ENCODE measurements around the gene TECTA. TPM values are rescaled to one million over a fixed set of nuclear protein-coding genes. Genes with fewer than 3 reads are reported as not detected.

Gene TECTA
- polyA plus RNA-seq, 1 donor from 2014 or later = 3.3 TPM

DNA sequence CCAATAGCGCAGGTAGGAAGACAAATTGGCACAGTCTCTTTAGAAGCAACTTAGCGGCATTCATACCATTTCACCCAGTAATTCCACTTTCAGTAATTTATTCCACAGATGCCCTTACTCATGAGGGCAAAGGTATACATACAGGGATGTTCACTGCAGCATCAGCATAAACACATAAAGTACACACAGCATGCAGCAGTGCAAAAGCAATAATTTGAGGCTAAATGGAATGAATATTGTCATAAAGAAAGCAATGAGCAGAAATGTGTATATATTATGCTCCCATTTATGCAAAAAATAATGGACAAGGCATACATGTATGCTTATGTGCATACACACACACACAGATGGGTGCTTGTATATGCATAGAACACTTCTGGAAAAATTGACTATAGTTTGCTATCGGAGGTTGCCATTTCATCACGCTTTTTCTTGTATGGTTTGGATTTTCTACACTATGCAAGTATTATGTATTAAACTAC lies 50.2 kb downstream of the TECTA start:
- Histone ChIP-seq H3F3A (ENCODE audit: insufficient read depth, low read length, poor library complexity, severe bottlenecking) (no peaks in the 10 kb centered on the region), H3K9me3 (ENCODE audit: low read length) (no peaks in the 10 kb centered on the region), H3K27me3 (ENCODE audit: insufficient read depth, low read depth, low read length) (no peaks in the 10 kb centered on the region), H4K20me1 (ENCODE audit: insufficient read depth) (no peaks in the 10 kb centered on the region), H2AFZ (ENCODE audit: low read depth, low read length) (no peak overlapping the region), H3K27ac (ENCODE audit: low read length) (no peak overlapping the region), H3K79me2 (replicated peaks; ENCODE audit: insufficient read depth, low read length) (no peaks in the 10 kb centered on the region), H3K4me2 (ENCODE audit: low read length) (no peak overlapping the region), H3K9ac (ENCODE audit: low read length) (no peak overlapping the region), H3K36me3 (ENCODE audit: insufficient read depth, low read length) (no peaks in the 10 kb centered on the region), H3K9me2 (ENCODE audit: insufficient read depth, low read length) (no peaks in the 10 kb centered on the region), H3K4me3 (ENCODE audit: low read length) (no peak overlapping the region)
- TF ChIP-seq, protein P1, sequence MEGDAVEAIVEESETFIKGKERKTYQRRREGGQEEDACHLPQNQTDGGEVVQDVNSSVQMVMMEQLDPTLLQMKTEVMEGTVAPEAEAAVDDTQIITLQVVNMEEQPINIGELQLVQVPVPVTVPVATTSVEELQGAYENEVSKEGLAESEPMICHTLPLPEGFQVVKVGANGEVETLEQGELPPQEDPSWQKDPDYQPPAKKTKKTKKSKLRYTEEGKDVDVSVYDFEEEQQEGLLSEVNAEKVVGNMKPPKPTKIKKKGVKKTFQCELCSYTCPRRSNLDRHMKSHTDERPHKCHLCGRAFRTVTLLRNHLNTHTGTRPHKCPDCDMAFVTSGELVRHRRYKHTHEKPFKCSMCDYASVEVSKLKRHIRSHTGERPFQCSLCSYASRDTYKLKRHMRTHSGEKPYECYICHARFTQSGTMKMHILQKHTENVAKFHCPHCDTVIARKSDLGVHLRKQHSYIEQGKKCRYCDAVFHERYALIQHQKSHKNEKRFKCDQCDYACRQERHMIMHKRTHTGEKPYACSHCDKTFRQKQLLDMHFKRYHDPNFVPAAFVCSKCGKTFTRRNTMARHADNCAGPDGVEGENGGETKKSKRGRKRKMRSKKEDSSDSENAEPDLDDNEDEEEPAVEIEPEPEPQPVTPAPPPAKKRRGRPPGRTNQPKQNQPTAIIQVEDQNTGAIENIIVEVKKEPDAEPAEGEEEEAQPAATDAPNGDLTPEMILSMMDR (IDR thresholded peaks at IDR 0.05; ENCODE audit: poor library complexity, severe bottlenecking) = no peak
- no peak for TF ChIP-seq EZH2 (IDR thresholded peaks at IDR 0.05; ENCODE audit: borderline replicate concordance, insufficient read depth, low read length, poor library complexity, severe bottlenecking)
- TF ChIP-seq RAD21 (conservative IDR thresholded peaks at IDR 0.05) = no peak
- TF ChIP-seq SMC3 (conservative IDR thresholded peaks at IDR 0.05; ENCODE audit: poor library complexity) = no peak

DNA sequence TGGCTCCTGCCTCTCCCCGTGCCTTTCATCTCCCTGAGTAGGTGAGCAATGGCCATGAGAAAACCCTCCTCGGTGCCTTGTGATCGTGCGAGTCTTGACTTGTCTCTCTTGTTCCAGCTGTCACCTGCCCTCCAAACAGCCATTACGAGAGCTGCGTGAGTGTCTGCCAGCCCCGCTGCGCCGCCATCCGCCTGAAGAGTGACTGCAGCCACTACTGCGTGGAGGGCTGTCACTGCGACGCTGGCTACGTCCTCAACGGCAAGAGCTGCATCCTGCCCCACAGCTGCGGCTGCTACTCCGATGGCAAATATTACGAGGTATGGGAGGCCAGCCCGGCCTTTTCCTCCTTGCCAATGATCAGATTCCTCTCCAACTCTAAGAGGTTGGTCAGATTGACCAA lies 51.7 kb downstream of the TECTA start:
- Histone ChIP-seq H3K9me2 (ENCODE audit: insufficient read depth, low read length) (no peaks in the 10 kb centered on the region), H3K4me3 (ENCODE audit: low read length) (no peak overlapping the region), H3K79me2 (replicated peaks; ENCODE audit: insufficient read depth, low read length) (no peaks in the 10 kb centered on the region), H3K36me3 (ENCODE audit: insufficient read depth, low read length) (peaks cover 2% of the 10 kb centered on the region), H3K4me2 (ENCODE audit: low read length) (no peak overlapping the region), H2AFZ (ENCODE audit: low read depth, low read length) (no peak overlapping the region), H3K27me3 (ENCODE audit: insufficient read depth, low read depth, low read length) (no peaks in the 10 kb centered on the region), H3K27ac (ENCODE audit: low read length) (no peak overlapping the region), H3F3A (ENCODE audit: insufficient read depth, low read length, poor library complexity, severe bottlenecking) (no peaks in the 10 kb centered on the region), H4K20me1 (ENCODE audit: insufficient read depth) (no peaks in the 10 kb centered on the region), H3K9ac (ENCODE audit: low read length) (no peak overlapping the region), H3K9me3 (ENCODE audit: low read length) (no peaks in the 10 kb centered on the region)
- TF ChIP-seq MXI1 (conservative IDR thresholded peaks at IDR 0.05; ENCODE audit: poor library complexity, severe bottlenecking) = no peak
- TF ChIP-seq, protein P1 (IDR thresholded peaks at IDR 0.05; ENCODE audit: poor library complexity, severe bottlenecking) = no peak
- no peak for TF ChIP-seq SMC3 (conservative IDR thresholded peaks at IDR 0.05; ENCODE audit: poor library complexity)
- TF ChIP-seq RAD21 (conservative IDR thresholded peaks at IDR 0.05) = no peak
- no peak for TF ChIP-seq TAF1 (IDR thresholded peaks at IDR 0.05; ENCODE audit: low read depth)
- TF ChIP-seq EZH2 (IDR thresholded peaks at IDR 0.05; ENCODE audit: borderline replicate concordance, insufficient read depth, low read length, poor library complexity, severe bottlenecking) = no peak
- no peak for TF ChIP-seq EP300 (conservative IDR thresholded peaks at IDR 0.05; ENCODE audit: poor library complexity, severe bottlenecking)
- TF ChIP-seq POLR2AphosphoS5 (IDR thresholded peaks at IDR 0.05) = no peak

DNA sequence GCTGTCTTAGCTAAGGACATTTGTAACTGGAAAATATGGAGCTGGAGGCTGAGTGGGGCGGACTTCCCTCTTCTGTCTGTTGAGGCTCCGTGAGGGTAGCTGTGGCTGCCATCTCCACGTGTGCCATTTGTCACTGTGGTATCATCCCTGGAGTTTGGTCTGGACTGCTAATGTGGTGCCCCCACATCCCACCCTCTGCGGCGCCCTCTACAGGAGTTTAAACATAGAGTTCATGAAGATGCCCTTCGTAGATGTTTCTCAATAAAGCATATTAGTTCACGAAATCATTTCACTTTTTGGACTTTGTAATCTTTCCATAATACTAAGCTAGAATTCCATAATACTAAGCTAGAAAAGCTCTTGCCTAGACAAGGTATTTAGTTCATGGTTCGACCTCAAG lies 52.4 kb downstream of the TECTA start:
- H4K20me1 ChIP-seq (ENCODE audit: insufficient read depth) = no peaks in the 10 kb centered on the region
- H3K9me2 ChIP-seq (ENCODE audit: insufficient read depth, low read length) = no peaks in the 10 kb centered on the region
- H3K27me3 ChIP-seq (ENCODE audit: insufficient read depth, low read depth, low read length) = no peaks in the 10 kb centered on the region
- H3K27ac ChIP-seq (ENCODE audit: low read length) = no peak overlapping the region
- no peaks in the 10 kb centered on the region for H3K79me2 ChIP-seq (replicated peaks; ENCODE audit: insufficient read depth, low read length)
- TF ChIP-seq MXI1 (conservative IDR thresholded peaks at IDR 0.05; ENCODE audit: poor library complexity, severe bottlenecking) = no peak
- TF ChIP-seq POLR2AphosphoS5 (IDR thresholded peaks at IDR 0.05) = no peak
- TF ChIP-seq EZH2 (IDR thresholded peaks at IDR 0.05; ENCODE audit: borderline replicate concordance, insufficient read depth, low read length, poor library complexity, severe bottlenecking) = no peak
- no peak for TF ChIP-seq SMC3 (conservative IDR thresholded peaks at IDR 0.05; ENCODE audit: poor library complexity)
- TF ChIP-seq, protein P1 (IDR thresholded peaks at IDR 0.05; ENCODE audit: poor library complexity, severe bottlenecking) = no peak
- TF ChIP-seq TAF1 (IDR thresholded peaks at IDR 0.05; ENCODE audit: low read depth) = no peak
- TF ChIP-seq, protein P2, sequence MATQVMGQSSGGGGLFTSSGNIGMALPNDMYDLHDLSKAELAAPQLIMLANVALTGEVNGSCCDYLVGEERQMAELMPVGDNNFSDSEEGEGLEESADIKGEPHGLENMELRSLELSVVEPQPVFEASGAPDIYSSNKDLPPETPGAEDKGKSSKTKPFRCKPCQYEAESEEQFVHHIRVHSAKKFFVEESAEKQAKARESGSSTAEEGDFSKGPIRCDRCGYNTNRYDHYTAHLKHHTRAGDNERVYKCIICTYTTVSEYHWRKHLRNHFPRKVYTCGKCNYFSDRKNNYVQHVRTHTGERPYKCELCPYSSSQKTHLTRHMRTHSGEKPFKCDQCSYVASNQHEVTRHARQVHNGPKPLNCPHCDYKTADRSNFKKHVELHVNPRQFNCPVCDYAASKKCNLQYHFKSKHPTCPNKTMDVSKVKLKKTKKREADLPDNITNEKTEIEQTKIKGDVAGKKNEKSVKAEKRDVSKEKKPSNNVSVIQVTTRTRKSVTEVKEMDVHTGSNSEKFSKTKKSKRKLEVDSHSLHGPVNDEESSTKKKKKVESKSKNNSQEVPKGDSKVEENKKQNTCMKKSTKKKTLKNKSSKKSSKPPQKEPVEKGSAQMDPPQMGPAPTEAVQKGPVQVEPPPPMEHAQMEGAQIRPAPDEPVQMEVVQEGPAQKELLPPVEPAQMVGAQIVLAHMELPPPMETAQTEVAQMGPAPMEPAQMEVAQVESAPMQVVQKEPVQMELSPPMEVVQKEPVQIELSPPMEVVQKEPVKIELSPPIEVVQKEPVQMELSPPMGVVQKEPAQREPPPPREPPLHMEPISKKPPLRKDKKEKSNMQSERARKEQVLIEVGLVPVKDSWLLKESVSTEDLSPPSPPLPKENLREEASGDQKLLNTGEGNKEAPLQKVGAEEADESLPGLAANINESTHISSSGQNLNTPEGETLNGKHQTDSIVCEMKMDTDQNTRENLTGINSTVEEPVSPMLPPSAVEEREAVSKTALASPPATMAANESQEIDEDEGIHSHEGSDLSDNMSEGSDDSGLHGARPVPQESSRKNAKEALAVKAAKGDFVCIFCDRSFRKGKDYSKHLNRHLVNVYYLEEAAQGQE (IDR thresholded peaks at IDR 0.05; ENCODE audit: borderline replicate concordance) = no peak
- TF ChIP-seq EP300 (conservative IDR thresholded peaks at IDR 0.05; ENCODE audit: poor library complexity, severe bottlenecking) = no peak
- no peak for TF ChIP-seq RAD21 (conservative IDR thresholded peaks at IDR 0.05)
- no peaks in the 10 kb centered on the region for H3K9me3 ChIP-seq (ENCODE audit: low read length)
- H3K36me3 ChIP-seq (ENCODE audit: insufficient read depth, low read length) = peaks cover 6% of the 10 kb centered on the region
- no peak overlapping the region for H2AFZ ChIP-seq (ENCODE audit: low read depth, low read length)
- H3K9ac ChIP-seq (ENCODE audit: low read length) = no peak overlapping the region
- no peak overlapping the region for H3K4me3 ChIP-seq (ENCODE audit: low read length)
- H3K4me2 ChIP-seq (ENCODE audit: low read length) = no peak overlapping the region
- no peaks in the 10 kb centered on the region for H3F3A ChIP-seq (ENCODE audit: insufficient read depth, low read length, poor library complexity, severe bottlenecking)
